Endothelial cell of umbilical vein (primary cell): ENCODE results near the gene BIRC2. TPM values are rescaled to one million over a fixed set of nuclear protein-coding genes. Genes with fewer than 3 reads are reported as not detected.

ENCODE experiments used
- BruUV-seq: library from RNA; stranded (reverse); fragments of 400-500 nt; replicated peaks from 2 replicates; lab custom pipeline; 2021; lab: Mats Ljungman, UMichigan
- CTCF ChIA-PET: fragments of 300-600, 350-600 bp; sonication (Branson Sonifier 250); formaldehyde crosslinking; loops from one replicate; lab custom pipeline; 2021; ENCODE audit warnings: antibody characterized with exemption, inconsistent platforms; lab: Charles Lee
- POLR2A ChIA-PET: fragments of 300-600, 350-600 bp; sonication (Branson Sonifier 250); formaldehyde crosslinking; loops from one replicate; lab custom pipeline; 2021; ENCODE audit warnings: antibody characterized with exemption, inconsistent platforms; lab: Charles Lee
- DNase-seq: peaks from one replicate; pipeline ENCODE4 v3.0.0-alpha.2; 2011; ENCODE audit warnings: low read depth, low spot score
- FAIRE-seq: peaks from 2 replicates; lab custom pipeline; 2011; peaks lifted over from hg19 to GRCh38; lab: Jason Lieb, UNC
- H2AFZ ChIP-seq: 2 replicates; pipeline ENCODE4 v1.6.0; 2012; ENCODE audit warnings: low read depth, low read length, control low read depth, inconsistent platforms
- H3K27ac ChIP-seq: 2 replicates; pipeline ENCODE4 v1.5.1; 2011; ENCODE audit warnings: low read depth, mild to moderate bottlenecking, control low read depth, low read length, moderate library complexity; ENCODE audit not compliant: insufficient read depth
- H3K27me3 ChIP-seq, 2 experiments: 2 replicates each; pipeline versions ENCODE4 v1.6.0 to v1.6.1; 2011; ENCODE audit warnings: low read length in 2 of 2, mixed read lengths in 1 of 2; ENCODE audit not compliant: control insufficient read depth in 2 of 2, insufficient read depth in 2 of 2
- H3K36me3 ChIP-seq, 2 experiments: 2 replicates in 1 of 2; 3 replicates in 1 of 2; pipeline ENCODE4 v1.5.1; 2011; ENCODE audit warnings: low read length in 2 of 2, mild to moderate bottlenecking in 1 of 2, moderate library complexity in 1 of 2; ENCODE audit not compliant: control insufficient read depth in 2 of 2, insufficient read depth in 2 of 2; ENCODE audit errors: extremely low read depth in 1 of 2
- H3K4me1 ChIP-seq: 3 replicates; pipeline ENCODE4 v1.5.1; 2011; ENCODE audit warnings: mild to moderate bottlenecking, low read length; ENCODE audit not compliant: control insufficient read depth, insufficient read depth; ENCODE audit errors: extremely low read depth
- H3K4me2 ChIP-seq: 2 replicates; pipeline ENCODE4 v1.6.1; 2011; ENCODE audit warnings: low read length, control low read depth, mixed read lengths; ENCODE audit not compliant: insufficient read depth
- H3K4me3 ChIP-seq, 3 experiments: fragments of 200-600 bp in 1 of 3; sonication (generic), shearing (Covaris generic) in 1 of 3; replicated peaks in 1 of 3; 2 replicates each; pipeline ENCODE4 v1.5.1; 2011 to 2016; ENCODE audit warnings: control low read depth in 3 of 3, low read length in 3 of 3, mild to moderate bottlenecking in 2 of 3, inconsistent platforms in 1 of 3, low read depth in 1 of 3, moderate library complexity in 1 of 3; ENCODE audit not compliant: insufficient read depth in 1 of 3
- H3K79me2 ChIP-seq: 2 replicates; pipeline ENCODE4 v1.6.0; 2012; ENCODE audit warnings: low read length, inconsistent platforms; ENCODE audit not compliant: control insufficient read depth, insufficient read depth
- H3K9ac ChIP-seq: replicated peaks from 2 replicates; pipeline ENCODE3; 2011; ENCODE audit warnings: low read length, control low read depth; ENCODE audit not compliant: insufficient read depth; ENCODE audit errors: extremely low read depth
- H3K9me1 ChIP-seq: replicated peaks from 3 replicates; pipeline ENCODE4 v1.6.0; 2011; ENCODE audit warnings: mild to moderate bottlenecking, low read length; ENCODE audit not compliant: control insufficient read depth, insufficient read depth; ENCODE audit errors: extremely low read depth
- H3K9me3 ChIP-seq: replicated peaks from 2 replicates; pipeline ENCODE4 v1.5.1; 2012; ENCODE audit warnings: low read length, inconsistent platforms; ENCODE audit not compliant: control insufficient read depth, insufficient read depth
- H4K20me1 ChIP-seq: replicated peaks from 2 replicates; pipeline ENCODE3; 2011; ENCODE audit warnings: mild to moderate bottlenecking, low read length; ENCODE audit not compliant: control insufficient read depth, insufficient read depth; ENCODE audit errors: extremely low read depth
- CTCF ChIP-seq, 2 donors: IDR thresholded peaks; 1 replicate in 1 of 2; 2 replicates in 1 of 2; pipeline ENCODE4 v1.5.1; 2011; ENCODE audit warnings: low read length in 2 of 2, mild to moderate bottlenecking in 2 of 2, moderate library complexity in 2 of 2, control low read depth in 1 of 2, inconsistent platforms in 1 of 2, low read depth in 1 of 2; ENCODE audit not compliant: insufficient read depth in 1 of 2; ENCODE audit errors: extremely low read depth in 1 of 2
- EZH2 ChIP-seq: IDR thresholded peaks from 2 replicates; pipeline ENCODE4 v1.6.1; 2012; ENCODE audit warnings: borderline replicate concordance, low read depth, mild to moderate bottlenecking, moderate library complexity, low read length, inconsistent platforms; ENCODE audit not compliant: severe bottlenecking
- FOS ChIP-seq: IDR thresholded peaks from 2 replicates; pipeline ENCODE4 v1.6.1; 2011; ENCODE audit warnings: mild to moderate bottlenecking, low read length, moderate library complexity, borderline replicate concordance; ENCODE audit not compliant: insufficient read depth
- GATA2 ChIP-seq: IDR thresholded peaks from 2 replicates; pipeline ENCODE4 v1.7.0; 2011; ENCODE audit warnings: low read depth, mild to moderate bottlenecking, moderate library complexity, mixed read lengths, low read length; ENCODE audit not compliant: insufficient read length, insufficient read depth
- JUN ChIP-seq: IDR thresholded peaks from 2 replicates; pipeline ENCODE4 v1.6.1; 2011; ENCODE audit warnings: borderline replicate concordance, low read depth; ENCODE audit not compliant: insufficient read length, insufficient read depth
- MYC ChIP-seq: IDR thresholded peaks from one replicate; pipeline ENCODE4 v1.6.1; 2011; ENCODE audit warnings: mild to moderate bottlenecking, low read depth, low read length
- POLR2A ChIP-seq: IDR thresholded peaks from 2 replicates; pipeline ENCODE4 v1.6.1; 2012; ENCODE audit warnings: low read depth, mild to moderate bottlenecking, control low read depth, low read length
- POLR2AphosphoS5 ChIP-seq: IDR thresholded peaks from 2 replicates; pipeline ENCODE4 v1.6.1; 2012; ENCODE audit warnings: low read depth, mild to moderate bottlenecking, control low read depth, low read length, moderate library complexity; ENCODE audit not compliant: insufficient read depth
- dilution Hi-C: fragments of 300-500 bp; cut with MboI; formaldehyde crosslinking; loops from one replicate; pipeline ENCODE4 v1.15.0; 2019; ENCODE audit warnings: low sequenced_read_pairs; ENCODE audit not compliant: extremely low pct_ligation_motif_present
- intact Hi-C: fragments of 100-400 bp; cut with micrococcal nuclease; formaldehyde crosslinking; loops from one replicate; pipeline ENCODE4 v1.10.0; 2022
- polyA plus RNA-seq, 4 experiments: library from polyadenylated mRNA; depleted of rRNA in 3 of 4; stranded (reverse) in 3 of 4; unstranded in 1 of 4; fragments of >200 nt; gene quantifications; 2 replicates each; pipeline versions ENCODE4 v1.2.1 to v1.2.3, GENCODE V29; 2011 to 2012; ENCODE audit warnings: missing spikeins in 1 of 4
- total RNA-seq: library from RNA; stranded (reverse); gene quantifications from 2 replicates; pipeline ENCODE4 v1.2.3, GENCODE V29; 2021
- TF ChIP-seq, protein P1 (sequence below): IDR thresholded peaks from 2 replicates; pipeline ENCODE4 v1.6.1; 2011; ENCODE audit not compliant: insufficient read depth, insufficient read length

The BIRC2 gene
- total and polyA plus RNA-seq, 2 donors (not counting 3 experiments of a cell fraction or from before 2014, with no cell fraction given): 42.8 to 47.3 TPM

- ChIA-PET CTCF (interaction anchor here (1.4 to 2.1 kb wide), 2 partner anchors 19 to 28 kb away, joined by 3 to 9 read pairs; no protein-coding TSS in a partner anchor), POLR2A (no interaction called here)
- Histone ChIP-seq H4K20me1 (no peaks in the 10 kb centered on the region), H3K4me2 (no peak overlapping the region), H2AFZ (no peak overlapping the region), H3K9me3 (no peaks in the 10 kb centered on the region), H3K9ac (no peak overlapping the region), H3K79me2 (no peaks in the 10 kb centered on the region), H3K27ac (no peak overlapping the region), H3K4me1 (peaks cover 4% of the 10 kb centered on the region), H3K36me3 (no peaks in the 10 kb centered on the region), H3K4me3 (no peak overlapping the region), H3K27me3 (no peaks in the 10 kb centered on the region), H3K9me1 (no peaks in the 10 kb centered on the region)
- BruUV-seq: no TSS peak
- TF ChIP-seq FOS (no peak), EZH2 (no peak), CTCF (IDR thresholded peaks at IDR 0.05; ENCODE audit: extremely low read depth in 1 of 2, insufficient read depth in 1 of 2, low read depth in 1 of 2, low read length in 2 of 2) (no peak), POLR2AphosphoS5 (no peak), MYC (no peak), GATA2 (no peak), POLR2A (no peak), JUN (no peak)
- TF ChIP-seq, protein P1, sequence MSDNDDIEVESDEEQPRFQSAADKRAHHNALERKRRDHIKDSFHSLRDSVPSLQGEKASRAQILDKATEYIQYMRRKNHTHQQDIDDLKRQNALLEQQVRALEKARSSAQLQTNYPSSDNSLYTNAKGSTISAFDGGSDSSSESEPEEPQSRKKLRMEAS: no peak
- dilution Hi-C loops (no loop called here), intact Hi-C loops (no loop called here)
- DNase-seq (no peak), FAIRE-seq (no peak)
Observed at GRCh38 chr11:102322560-102322959, 24.5 kb upstream of the BIRC2 start.
